AML-193 (cell line): ENCODE data around the gene SHISAL1.

Experiments used
- DNase-seq, 2 experiments: peaks; one replicate each; lab custom pipeline; 2025; lab: John Stamatoyannopoulos, UW

Gene SHISAL1

DNA sequence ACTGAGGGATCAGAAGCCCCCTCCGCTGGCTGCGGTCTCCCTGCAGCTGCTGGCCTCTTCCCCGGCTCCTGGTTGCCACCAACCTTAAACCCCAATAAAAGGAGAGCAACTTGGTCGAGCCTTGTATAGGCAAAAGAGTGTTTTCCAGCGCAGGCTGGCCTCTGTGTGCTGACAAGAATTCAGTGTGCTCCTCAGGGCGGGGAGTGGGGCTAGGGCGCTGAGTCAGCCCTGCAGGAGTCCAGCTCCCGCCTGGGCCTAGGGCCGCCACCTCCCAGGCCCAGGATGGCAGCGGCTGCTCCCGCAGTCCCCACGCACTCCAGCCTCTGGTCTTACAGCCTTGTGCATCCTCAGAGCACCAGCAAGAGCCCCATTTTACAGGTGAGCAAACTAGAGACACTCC, at the start of gene SHISAL1:
Gene SHISAL1, minus strand, starts transcription at position 186 of the 400 bp plus-strand sequence. CDS start 12,006 bp downstream, outside the sequence.
- DNase-seq, result no peak

GRCh38 chr22:44361391-44362126, 48.8 kb upstream of the SHISAL1 start:
- no peak for DNase-seq

GRCh38 chr22:44360668-44361381, 48.1 kb upstream of the SHISAL1 start:
- no peak for DNase-seq

- no peak for DNase-seq
These were observed 47.5 kb upstream of the SHISAL1 start for GRCh38 chr22:44360306-44360667.

GRCh38 chr22:44359496-44360110, 46.9 kb upstream of the SHISAL1 start:
- DNase-seq, result no peak

GRCh38 chr22:44358709-44359440, 46.1 kb upstream of the SHISAL1 start:
- DNase-seq, result no peak

DNA sequence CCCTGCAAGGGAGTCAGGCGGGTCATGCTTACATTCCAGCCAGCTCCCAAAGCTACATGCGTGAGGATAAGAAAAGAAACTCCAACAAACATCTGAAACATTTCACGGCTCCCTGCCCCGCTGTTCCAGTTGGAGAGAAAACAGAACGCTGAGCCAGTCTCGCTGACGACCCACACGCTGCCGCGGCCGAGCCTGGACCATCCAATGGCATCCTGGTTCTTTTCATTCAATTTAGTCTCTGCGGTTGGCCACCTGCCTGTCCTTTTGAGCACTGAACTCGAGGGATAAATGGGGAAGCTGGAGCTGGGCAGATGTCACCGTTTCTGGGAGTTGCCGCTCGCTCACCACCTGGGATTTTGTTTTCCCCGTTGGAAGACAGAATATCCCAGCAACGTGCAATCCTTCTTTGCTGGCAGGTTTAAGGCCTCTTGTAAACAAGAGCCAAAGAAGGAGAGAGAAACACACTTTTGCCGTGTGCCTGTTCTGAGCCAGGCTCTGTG, 45.3 kb upstream of the SHISAL1 start:
- DNase-seq, result no peak

- no peak for DNase-seq
These were observed 44.7 kb upstream of the SHISAL1 start for GRCh38 chr22:44357296-44357965.

DNA sequence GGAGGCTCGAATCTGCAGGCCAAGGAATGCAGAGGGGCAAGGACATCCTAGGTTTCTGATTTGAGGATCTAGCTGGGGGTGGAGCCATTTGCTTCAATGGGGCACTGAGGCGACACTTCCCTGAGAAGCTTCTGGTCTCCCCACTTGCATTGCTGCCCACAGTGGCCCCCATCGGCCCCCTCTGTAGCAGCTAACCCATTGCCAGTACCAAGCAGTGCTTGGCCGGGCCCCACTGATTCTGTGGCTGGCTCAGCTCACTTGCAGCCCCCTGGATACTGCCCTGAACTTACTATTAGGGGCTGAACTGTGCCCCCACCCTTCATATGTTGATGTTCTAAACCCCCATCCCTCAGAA, 42.9 kb upstream of the SHISAL1 start:
- DNase-seq, result no peak

DNA sequence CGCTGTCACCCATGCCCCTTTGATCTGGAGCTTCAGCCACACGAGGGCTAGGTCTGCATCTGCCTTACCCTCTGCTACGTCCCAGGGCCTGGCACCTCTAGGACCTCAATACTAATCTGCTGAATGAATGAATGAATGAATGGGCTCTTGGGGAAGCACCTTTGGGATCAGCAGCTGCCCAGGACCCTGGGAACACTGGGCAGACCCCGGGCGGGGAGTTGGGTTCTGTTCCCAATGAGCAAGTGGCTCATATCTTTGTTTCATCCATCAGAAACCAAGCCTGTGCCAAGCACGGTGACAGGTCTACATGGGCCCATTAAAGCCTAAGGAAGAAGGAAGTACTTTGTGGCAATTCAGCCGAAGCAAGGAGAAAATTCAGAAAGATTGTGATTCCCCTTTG, 41.5 kb upstream of the SHISAL1 start:
- DNase-seq, result no peak

GRCh38 chr22:44353041-44353440, 40.3 kb upstream of the SHISAL1 start:
- DNase-seq, result no peak

GRCh38 chr22:44352378-44353035, 39.8 kb upstream of the SHISAL1 start:
- no peak for DNase-seq

- no peak for DNase-seq
These were observed 39.1 kb upstream of the SHISAL1 start for GRCh38 chr22:44351685-44352377.

DNA sequence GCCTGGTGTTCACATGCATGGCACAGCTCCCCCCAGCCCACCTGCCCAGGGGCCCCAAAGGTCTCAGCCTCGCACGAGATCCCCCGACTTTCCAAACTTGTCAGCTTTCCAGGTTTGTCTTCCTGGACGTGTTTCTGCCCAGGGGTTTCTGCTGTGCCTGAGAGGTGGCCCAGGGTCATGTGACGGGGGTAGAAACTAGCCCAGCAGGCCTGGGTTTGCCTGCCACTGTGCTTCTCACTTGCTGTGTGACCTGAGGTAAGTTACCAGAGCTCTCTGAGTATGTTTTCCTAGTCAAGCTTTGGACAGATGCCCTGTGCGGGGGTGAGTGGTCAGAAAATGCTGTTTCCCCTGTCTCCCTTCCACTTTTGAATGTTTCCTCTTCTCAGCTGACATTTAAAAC, 38.3 kb upstream of the SHISAL1 start:
- DNase-seq, result no peak

- no peak for DNase-seq
These were observed 36.8 kb upstream of the SHISAL1 start for GRCh38 chr22:44349594-44349993.

- no peak for DNase-seq
These were observed 36.3 kb upstream of the SHISAL1 start for GRCh38 chr22:44348971-44349560.

DNA sequence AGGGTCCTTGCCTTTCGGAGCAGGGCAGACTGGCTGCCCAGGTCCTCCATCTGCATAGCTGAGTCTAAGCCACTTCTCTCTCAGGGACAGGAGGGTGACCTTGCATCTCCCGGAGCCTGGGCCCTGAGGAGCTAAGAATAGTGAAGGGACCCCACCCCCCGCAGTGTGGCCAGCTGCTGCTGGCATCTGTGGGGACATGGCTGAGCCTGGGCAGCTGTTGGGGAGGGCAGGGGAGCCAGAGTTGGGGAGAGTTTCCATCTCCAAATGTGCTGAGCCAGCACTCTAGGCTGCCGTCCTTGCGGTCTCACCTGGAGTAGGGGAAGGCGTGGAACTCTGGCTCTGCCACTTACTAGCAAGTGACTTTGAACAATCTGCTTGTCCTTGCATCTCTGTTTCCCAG, 34.8 kb upstream of the SHISAL1 start:
- no peak for DNase-seq

DNA sequence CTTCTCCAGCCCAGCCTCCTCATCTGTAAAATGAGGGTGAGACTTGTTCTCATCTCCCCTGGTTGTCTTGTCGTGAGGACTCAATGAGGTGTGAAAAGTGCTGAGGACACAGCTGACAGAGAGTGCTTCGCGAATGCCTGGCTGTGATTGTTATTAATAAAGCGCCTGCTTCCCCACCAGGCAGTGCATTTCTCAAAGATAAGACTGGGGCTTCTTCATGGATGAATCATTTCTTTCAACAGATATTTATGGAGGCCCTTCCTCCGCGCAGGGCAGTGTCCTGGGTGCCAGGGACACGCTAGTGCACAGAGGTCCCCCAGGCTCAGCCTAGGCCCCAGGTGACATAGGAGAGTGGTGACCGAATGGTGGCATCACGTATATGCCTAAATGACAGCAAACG, 34.3 kb upstream of the SHISAL1 start:
- DNase-seq, result no peak

DNA sequence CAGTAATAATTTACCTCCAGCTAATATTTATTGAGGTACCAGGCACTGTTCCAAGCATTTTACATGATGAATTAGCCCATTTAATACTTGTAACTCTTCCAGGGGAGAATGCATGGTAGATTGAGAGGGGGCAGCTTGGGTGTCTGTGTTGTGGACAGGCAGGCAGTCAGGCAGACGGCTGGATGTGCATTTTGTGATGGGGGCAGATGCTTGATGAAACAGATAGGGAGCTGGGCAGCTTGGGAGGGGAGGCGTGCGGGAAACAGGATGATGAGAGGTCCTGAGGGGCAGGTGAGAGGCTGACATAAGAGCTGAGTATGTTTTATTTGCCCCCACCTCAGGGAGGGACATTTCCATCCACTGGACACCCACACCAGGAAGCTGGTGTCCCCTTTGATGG, 33.1 kb upstream of the SHISAL1 start:
- no peak for DNase-seq

- no peak for DNase-seq
These were observed 31.7 kb upstream of the SHISAL1 start for GRCh38 chr22:44344407-44344806.
